HCT116 (cell line): Measurements from ENCODE around the gene ANAPC5. TPM values are rescaled to one million over a fixed set of nuclear protein-coding genes. Genes with fewer than 3 reads are reported as not detected.

Experiments
- ATAC-seq: fragments of 200-7000 bp; cut with Tn5 transposase; 2 replicates; pipeline ENCODE4 v1.9.1; 2020; ENCODE audit warnings: mild to moderate bottlenecking, moderate library complexity
- BruUV-seq: library from RNA; stranded (reverse); fragments of 400-500 nt; replicated peaks from 2 replicates; lab custom pipeline; 2021; lab: Mats Ljungman, UMichigan
- CTCF ChIA-PET: fragments of 300-600 bp; sonication (Branson Sonifier 250); formaldehyde crosslinking; loops from one replicate; lab custom pipeline; 2021; ENCODE audit warnings: antibody characterized with exemption; lab: Charles Lee
- POLR2A ChIA-PET: fragments of 300-600, 350-600 bp; sonication (Branson Sonifier 250); formaldehyde crosslinking; loops from one replicate; lab custom pipeline; 2021; ENCODE audit warnings: antibody characterized with exemption; lab: Charles Lee
- RAD21 ChIA-PET, 2 experiments: fragments of 300-600 bp; sonication (Branson Sonifier 250); formaldehyde crosslinking; loops; one replicate each; lab custom pipeline; 2023; ENCODE audit warnings: low total read pairs in 2 of 2; ENCODE audit not compliant: uncharacterized antibody in 2 of 2, unreplicated experiment in 2 of 2, low non-redundant PET in 1 of 2; lab: Charles Lee
- DNase-seq: peaks from one replicate; pipeline ENCODE4 v3.0.0-alpha.2; 2010; ENCODE audit warnings: low read depth, low spot score
- H2AFZ ChIP-seq: fragments of 200-600 bp; shearing (Covaris generic), sonication (generic); 2 replicates; pipeline ENCODE4 v1.6.1; 2017; ENCODE audit warnings: low read depth, mixed run types, mixed read lengths, antibody characterized with exemption, low read length; ENCODE audit not compliant: poor library complexity, severe bottlenecking
- H3K27ac ChIP-seq: 2 replicates; pipeline ENCODE4 v1.5.1; 2012; ENCODE audit warnings: low read depth, low read length
- H3K27me3 ChIP-seq: fragments of 200-600 bp; sonication (generic); 2 replicates; pipeline ENCODE4 v1.6.1; 2016; ENCODE audit warnings: mixed run types, low read length, mixed read lengths; ENCODE audit not compliant: insufficient read depth
- H3K36me3 ChIP-seq, 2 experiments: fragments of 200-500 bp in 1 of 2; fragments of 200-600 bp in 1 of 2; sonication (Bioruptor generic) in 1 of 2; sonication (generic) in 1 of 2; 2 replicates each; pipeline versions ENCODE4 v1.5.1 to v1.6.1; 2014 to 2016; ENCODE audit warnings: low read length in 2 of 2, inconsistent platforms in 1 of 2, mixed read lengths in 1 of 2, mixed run types in 1 of 2; ENCODE audit not compliant: insufficient read depth in 2 of 2, control insufficient read depth in 1 of 2
- H3K4me1 ChIP-seq, 2 experiments: fragments of 200-600 bp in 1 of 2; sonication (generic) in 1 of 2; 2 replicates each; pipeline versions ENCODE4 v1.5.1 to v1.6.1; 2012 to 2017; ENCODE audit warnings: low read length in 2 of 2, inconsistent platforms in 1 of 2, mild to moderate bottlenecking in 1 of 2, mixed read lengths in 1 of 2, mixed run types in 1 of 2, moderate library complexity in 1 of 2; ENCODE audit not compliant: insufficient read depth in 2 of 2, control insufficient read depth in 1 of 2
- H3K4me2 ChIP-seq: fragments of 200-600 bp; sonication (generic); 2 replicates; pipeline ENCODE4 v1.6.1; 2017; ENCODE audit warnings: mixed run types, low read length, mixed read lengths
- H3K4me3 ChIP-seq, 2 experiments: fragments of 200-600 bp in 1 of 2; sonication (generic) in 1 of 2; replicated peaks in 1 of 2; 2 replicates each; pipeline ENCODE4 v1.5.1; 2011 to 2016; ENCODE audit warnings: low read length in 2 of 2, control low read depth in 1 of 2, low read depth in 1 of 2, mild to moderate bottlenecking in 1 of 2, mixed read lengths in 1 of 2, mixed run types in 1 of 2
- H3K79me2 ChIP-seq: fragments of 200-600 bp; sonication (generic); 2 replicates; pipeline ENCODE4 v1.6.1; 2017; ENCODE audit warnings: mild to moderate bottlenecking, mixed run types, low read length, moderate library complexity, mixed read lengths; ENCODE audit not compliant: insufficient read depth
- H3K9ac ChIP-seq: fragments of 200-600 bp; sonication (generic); 2 replicates; pipeline ENCODE4 v1.6.1; 2016; ENCODE audit warnings: low read length, mixed read lengths
- H3K9me2 ChIP-seq: fragments of 200-600 bp; sonication (generic), shearing (Covaris generic); 2 replicates; pipeline ENCODE4 v1.6.1; 2017; ENCODE audit warnings: mixed run types, mild to moderate bottlenecking, moderate library complexity; ENCODE audit not compliant: insufficient read depth
- H3K9me3 ChIP-seq, 2 experiments: fragments of 200-500 bp in 1 of 2; fragments of 200-600 bp in 1 of 2; sonication (Bioruptor generic) in 1 of 2; sonication (generic) in 1 of 2; 2 replicates each; pipeline ENCODE4 v1.6.1; 2014 to 2017; ENCODE audit warnings: low read length in 2 of 2, mixed read lengths in 2 of 2, inconsistent platforms in 1 of 2, low read depth in 1 of 2, mild to moderate bottlenecking in 1 of 2, mixed run types in 1 of 2, moderate library complexity in 1 of 2; ENCODE audit not compliant: control insufficient read depth in 1 of 2, insufficient read depth in 1 of 2
- H4K20me1 ChIP-seq: fragments of 200-600 bp; sonication (generic), shearing (Covaris generic); 2 replicates; pipeline ENCODE4 v1.6.1; 2017; ENCODE audit warnings: mixed run types, mild to moderate bottlenecking, moderate library complexity; ENCODE audit not compliant: insufficient read depth
- CEBPB ChIP-seq: IDR thresholded peaks from 2 replicates; pipeline ENCODE4 v1.6.1; 2012; ENCODE audit warnings: low read depth
- ELF1 ChIP-seq: IDR thresholded peaks from 2 replicates; pipeline ENCODE4 v1.6.1; 2012; ENCODE audit warnings: low read depth, borderline replicate concordance
- FOSL1 ChIP-seq: IDR thresholded peaks from 2 replicates; pipeline ENCODE4 v1.6.1; 2012; ENCODE audit warnings: low read depth
- POLR2A ChIP-seq: IDR thresholded peaks from 2 replicates; pipeline ENCODE4 v1.7.0; 2011; ENCODE audit warnings: borderline replicate concordance; ENCODE audit not compliant: insufficient read depth, insufficient read length; ENCODE audit errors: extremely low read depth
- POLR2AphosphoS5 ChIP-seq: IDR thresholded peaks from 2 replicates; pipeline ENCODE4 v1.6.1; 2011; ENCODE audit warnings: mild to moderate bottlenecking, low read depth, low read length, moderate library complexity
- SIN3A ChIP-seq: IDR thresholded peaks from 2 replicates; pipeline ENCODE4 v1.6.1; 2012; ENCODE audit warnings: low read depth
- SP1 ChIP-seq: IDR thresholded peaks from 2 replicates; pipeline ENCODE4 v1.6.1; 2012; ENCODE audit warnings: low read depth
- TCF7L2 ChIP-seq: IDR thresholded peaks from 2 replicates; pipeline ENCODE4 v1.7.0; 2011; ENCODE audit warnings: borderline replicate concordance, inconsistent platforms; ENCODE audit not compliant: insufficient read depth, insufficient read length; ENCODE audit errors: extremely low read depth
- YY1 ChIP-seq: IDR thresholded peaks from 2 replicates; pipeline ENCODE4 v1.6.1; 2011; ENCODE audit warnings: low read length, low read depth, moderate library complexity, mild to moderate bottlenecking; ENCODE audit not compliant: insufficient replicate concordance; ENCODE audit errors: extremely low read depth
- ZFX ChIP-seq: fragments of 450-650 bp; IDR thresholded peaks from 2 replicates; pipeline ENCODE4 v1.6.1; 2017
- ZNF274 ChIP-seq: fragments of 200-500 bp; sonication (Bioruptor generic); IDR thresholded peaks from 2 replicates; pipeline ENCODE4 v1.6.1; 2014; ENCODE audit warnings: mild to moderate bottlenecking, low read depth, low read length, inconsistent platforms
- intact Hi-C: fragments of 100-400 bp; cut with micrococcal nuclease; formaldehyde crosslinking; loops from 2 replicates; pipeline ENCODE4 v1.10.0; 2022
- total RNA-seq: library from RNA; stranded (reverse); gene quantifications from one replicate; pipeline ENCODE4 v1.2.1, GENCODE V29; 2021; ENCODE audit not compliant: unreplicated experiment
- TF ChIP-seq, protein P1 (sequence below): IDR thresholded peaks from 2 replicates; pipeline ENCODE4 v1.6.1; 2012

The ANAPC5 gene
- total RNA-seq, 1 experiment from 2014 or later = 112 TPM

DNA sequence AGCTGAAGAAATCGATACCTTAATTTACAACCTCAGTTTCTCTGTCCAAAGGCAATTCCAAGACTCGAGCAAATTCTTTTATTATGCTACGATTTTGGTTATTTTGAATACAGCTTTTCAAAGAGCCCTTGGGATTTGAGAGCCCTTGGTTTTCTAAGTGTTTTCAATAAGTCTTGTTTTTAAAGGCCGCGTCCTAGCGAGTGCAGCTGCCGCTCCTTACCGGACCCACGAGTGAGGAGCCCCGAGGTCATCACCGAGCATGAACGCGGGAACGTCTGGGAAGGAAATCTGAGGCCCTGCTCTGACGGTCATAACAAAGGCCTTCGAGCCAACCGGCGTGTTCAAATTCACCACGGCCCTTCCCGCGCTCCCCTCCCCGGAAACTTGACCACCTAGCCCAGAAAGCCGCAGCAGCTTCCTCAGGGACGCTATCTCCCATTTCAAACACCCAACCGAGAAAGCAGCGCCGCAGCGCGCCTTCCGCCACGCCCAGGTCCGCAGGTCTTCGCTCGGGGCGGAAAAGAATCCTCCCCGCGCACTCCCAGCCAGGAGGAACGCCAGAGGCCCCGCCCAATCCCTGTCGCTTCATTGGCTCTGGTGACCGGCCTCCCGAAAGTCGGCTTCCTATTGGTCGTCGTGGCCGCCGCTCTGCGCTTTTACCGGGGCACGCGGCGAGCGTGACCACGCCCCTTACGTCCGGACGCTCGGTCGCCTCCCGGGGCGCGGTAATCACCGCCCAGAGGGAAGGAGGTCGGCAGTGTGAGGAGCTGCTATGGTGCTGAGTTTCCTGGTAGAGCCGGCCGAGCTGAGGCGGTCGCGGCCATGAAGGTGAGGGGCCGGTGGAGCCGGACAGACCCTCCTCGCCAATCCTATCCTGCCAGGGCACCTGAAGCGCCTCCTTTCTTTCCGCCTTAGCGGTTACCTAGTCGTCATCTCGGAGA is 47.5 kb upstream of the ANAPC5 start, which contains the start of gene RNF34:
Gene RNF34, plus strand, starts transcription at position 728 of the 941 bp plus-strand sequence. Its CDS starts 95 bp downstream, at position 823.
- H4K20me1 ChIP-seq = no peaks in the 10 kb centered on the region
- peaks cover 10 to 20% of the 10 kb centered on the region in 2 experiments for H3K4me1 ChIP-seq
- no peaks in the 10 kb centered on the region for H3K9me3 ChIP-seq
- H3K27me3 ChIP-seq = no peaks in the 10 kb centered on the region
- RAD21 ChIA-PET = interaction anchor here in 1 of 2 experiments (0.6 to 1.2 kb wide), 2 partner anchors 8 to 387 kb away, joined by 3 read pairs; no protein-coding TSS in a partner anchor
- TSS peak; percentile 94 for BruUV-seq
- DNase-seq = peak; percentile 97
- POLR2A ChIA-PET = interaction anchor here (1.0 to 1.7 kb wide), 4 partner anchors 14 to 49 kb away, joined by 3 to 4 read pairs (median 4); no protein-coding TSS in a partner anchor
- peak within 1 kb of the TSS; percentile 93 for H3K27ac ChIP-seq
- intact Hi-C loops = no loop called here
- CTCF ChIA-PET = interaction anchor here (0.5 kb wide), 1 partner anchor 731 kb away, joined by 3 read pairs; no protein-coding TSS in a partner anchor
- H3K9ac ChIP-seq = peak within 1 kb of the TSS; percentile 87
- peaks cover 49% of the 10 kb centered on the region for H3K79me2 ChIP-seq
- TF ChIP-seq YY1 (peak; percentile 76), CEBPB (no peak), POLR2A (peak; percentile 96), FOSL1 (no peak), SP1 (peak; percentile 98), POLR2AphosphoS5 (peak; percentile 99), TCF7L2 (peak; percentile 79), SIN3A (peak; percentile 92), ZNF274 (no peak), ELF1 (peak; percentile 44; the same call in 1 of the 2 replicates), ZFX (no peak; the same call in 1 of the 2 replicates)
- TF ChIP-seq, protein P1, sequence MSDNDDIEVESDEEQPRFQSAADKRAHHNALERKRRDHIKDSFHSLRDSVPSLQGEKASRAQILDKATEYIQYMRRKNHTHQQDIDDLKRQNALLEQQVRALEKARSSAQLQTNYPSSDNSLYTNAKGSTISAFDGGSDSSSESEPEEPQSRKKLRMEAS = peak; percentile 70
- H3K9me2 ChIP-seq = no peaks in the 10 kb centered on the region
- H3K4me3 ChIP-seq = peak within 1 kb of the TSS; percentile 77 to 88
- H2AFZ ChIP-seq = no peak within 1 kb of the TSS
- ATAC-seq = peak; percentile 94
- peaks cover 2 to 5% of the 10 kb centered on the region in 2 experiments; a peak in 1 of 4 replicates for H3K36me3 ChIP-seq
- peak within 1 kb of the TSS; percentile 88 for H3K4me2 ChIP-seq
